VCaP (cell line): Measurements from ENCODE around the gene NDUFAF3.
A peak's percentile ranks its signal among the peaks of the same experiment; 100 is the strongest.

Experiments used
- H3K27ac ChIP-seq: fragments of 450-650 bp; 2 replicates; pipeline ENCODE4 v1.5.1; 2017
- TF ChIP-seq, protein P1 (sequence below): fragments of 450-650 bp; conservative IDR thresholded peaks from 2 replicates; pipeline ENCODE4 v1.5.1; 2017; ENCODE audit warnings: mild to moderate bottlenecking, moderate library complexity

NDUFAF3 gene, protein sequence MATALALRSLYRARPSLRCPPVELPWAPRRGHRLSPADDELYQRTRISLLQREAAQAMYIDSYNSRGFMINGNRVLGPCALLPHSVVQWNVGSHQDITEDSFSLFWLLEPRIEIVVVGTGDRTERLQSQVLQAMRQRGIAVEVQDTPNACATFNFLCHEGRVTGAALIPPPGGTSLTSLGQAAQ

DNA sequence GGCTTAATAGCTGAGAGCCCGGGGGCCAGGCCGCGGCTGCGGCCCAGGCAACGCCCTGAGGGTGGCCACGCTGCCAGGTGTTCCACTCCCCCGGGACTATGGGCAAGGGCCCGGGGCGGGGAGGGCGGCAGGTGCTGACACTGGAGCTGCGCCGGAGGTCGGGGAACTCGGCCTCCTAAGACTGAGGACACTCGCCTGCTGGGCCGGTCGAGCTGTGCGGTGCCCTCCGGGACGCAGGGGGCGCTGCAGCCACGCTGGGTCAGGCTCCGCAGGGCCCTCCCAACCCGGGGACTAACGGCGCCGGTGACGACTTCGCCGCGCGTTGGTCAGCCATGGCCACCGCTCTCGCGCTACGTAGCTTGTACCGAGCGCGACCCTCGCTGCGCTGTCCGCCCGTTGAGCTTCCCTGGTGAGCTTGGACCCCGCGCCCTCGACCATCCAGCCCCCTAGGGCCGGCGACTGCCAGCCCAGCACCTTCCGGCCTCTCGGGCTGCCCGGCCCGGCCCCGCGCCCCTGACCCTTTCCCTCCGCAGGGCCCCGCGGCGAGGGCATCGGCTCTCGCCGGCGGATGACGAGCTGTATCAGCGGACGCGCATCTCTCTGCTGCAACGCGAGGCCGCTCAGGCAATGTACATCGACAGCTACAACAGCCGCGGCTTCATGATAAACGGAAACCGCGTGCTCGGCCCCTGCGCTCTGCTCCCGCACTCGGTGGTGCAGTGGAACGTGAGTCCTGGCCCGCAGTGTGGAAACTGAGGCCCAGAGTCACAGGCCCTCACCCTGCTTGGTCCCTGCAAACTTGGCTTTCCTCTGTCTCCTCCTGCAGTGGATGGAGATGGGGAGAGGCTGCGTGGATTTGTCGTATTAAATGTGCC, at the start of gene NDUFAF3:
NDUFAF3 (plus strand) TSS at position 309 of the 875 bp plus-strand sequence; CDS start at position 333, 24 bp downstream.
- H3K27ac ChIP-seq = peak within 1 kb of the TSS; percentile 99
- TF ChIP-seq, protein P1, sequence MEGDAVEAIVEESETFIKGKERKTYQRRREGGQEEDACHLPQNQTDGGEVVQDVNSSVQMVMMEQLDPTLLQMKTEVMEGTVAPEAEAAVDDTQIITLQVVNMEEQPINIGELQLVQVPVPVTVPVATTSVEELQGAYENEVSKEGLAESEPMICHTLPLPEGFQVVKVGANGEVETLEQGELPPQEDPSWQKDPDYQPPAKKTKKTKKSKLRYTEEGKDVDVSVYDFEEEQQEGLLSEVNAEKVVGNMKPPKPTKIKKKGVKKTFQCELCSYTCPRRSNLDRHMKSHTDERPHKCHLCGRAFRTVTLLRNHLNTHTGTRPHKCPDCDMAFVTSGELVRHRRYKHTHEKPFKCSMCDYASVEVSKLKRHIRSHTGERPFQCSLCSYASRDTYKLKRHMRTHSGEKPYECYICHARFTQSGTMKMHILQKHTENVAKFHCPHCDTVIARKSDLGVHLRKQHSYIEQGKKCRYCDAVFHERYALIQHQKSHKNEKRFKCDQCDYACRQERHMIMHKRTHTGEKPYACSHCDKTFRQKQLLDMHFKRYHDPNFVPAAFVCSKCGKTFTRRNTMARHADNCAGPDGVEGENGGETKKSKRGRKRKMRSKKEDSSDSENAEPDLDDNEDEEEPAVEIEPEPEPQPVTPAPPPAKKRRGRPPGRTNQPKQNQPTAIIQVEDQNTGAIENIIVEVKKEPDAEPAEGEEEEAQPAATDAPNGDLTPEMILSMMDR = peak; percentile 98

DNA sequence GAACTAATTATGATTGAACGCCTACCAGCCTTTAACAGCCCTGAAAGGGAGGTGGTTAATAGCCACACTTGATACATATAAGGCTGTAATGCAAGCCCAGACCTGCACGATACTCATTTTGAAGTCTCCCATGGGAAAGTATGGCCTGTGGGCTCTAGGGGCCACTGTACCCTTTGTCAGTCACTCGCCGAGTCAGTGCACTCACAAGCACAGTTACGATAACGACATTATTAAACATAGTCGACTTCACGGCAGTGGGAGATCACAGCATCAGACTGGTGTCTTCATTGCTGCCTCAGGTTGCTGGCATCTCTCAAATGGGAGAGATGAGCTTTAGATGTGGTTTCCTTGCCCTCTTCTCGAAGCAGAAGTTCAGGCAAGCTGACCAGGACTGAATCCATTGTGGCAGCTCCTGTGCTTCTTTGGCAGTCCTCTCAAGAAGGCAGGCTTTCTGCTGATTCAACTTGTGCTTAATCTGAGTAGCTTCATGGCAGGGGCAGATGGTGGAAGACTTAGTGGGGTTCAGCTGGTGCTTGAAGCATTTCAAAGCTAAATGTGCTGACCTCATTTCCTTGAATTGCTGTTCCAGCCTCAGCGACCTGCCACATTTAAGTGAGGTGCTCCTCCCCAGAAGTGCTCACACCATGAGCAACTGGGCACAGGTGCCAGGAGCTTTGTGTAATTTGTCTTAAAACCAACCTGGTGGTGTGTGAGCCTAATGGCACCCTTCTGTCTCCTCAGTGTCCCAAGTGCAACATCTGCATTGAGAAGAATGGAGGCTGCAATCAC, 47.7 kb upstream of the NDUFAF3 start:
- H3K27ac ChIP-seq = no peak overlapping the region
- TF ChIP-seq, protein P1 = no peak

DNA sequence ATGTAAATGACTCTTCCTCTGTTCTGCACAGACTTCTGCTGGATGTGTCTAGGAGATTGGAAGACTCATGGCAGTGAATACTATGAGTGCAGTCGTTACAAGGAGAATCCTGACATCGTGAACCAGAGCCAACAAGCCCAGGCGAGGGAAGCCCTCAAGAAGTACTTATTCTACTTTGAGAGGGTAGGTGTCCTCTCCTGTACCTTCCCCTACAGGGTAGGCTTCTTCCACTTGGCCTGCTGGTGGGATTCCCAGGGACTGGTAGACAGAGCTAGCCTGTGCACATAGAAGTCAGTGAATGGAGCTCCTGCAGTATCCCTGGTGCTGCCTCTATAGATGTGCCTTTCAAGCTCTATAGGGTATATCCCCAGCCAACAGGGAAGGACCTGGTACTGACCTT, 42.5 kb upstream of the NDUFAF3 start:
- H3K27ac ChIP-seq = no peak overlapping the region
- TF ChIP-seq, protein P1 = no peak

DNA sequence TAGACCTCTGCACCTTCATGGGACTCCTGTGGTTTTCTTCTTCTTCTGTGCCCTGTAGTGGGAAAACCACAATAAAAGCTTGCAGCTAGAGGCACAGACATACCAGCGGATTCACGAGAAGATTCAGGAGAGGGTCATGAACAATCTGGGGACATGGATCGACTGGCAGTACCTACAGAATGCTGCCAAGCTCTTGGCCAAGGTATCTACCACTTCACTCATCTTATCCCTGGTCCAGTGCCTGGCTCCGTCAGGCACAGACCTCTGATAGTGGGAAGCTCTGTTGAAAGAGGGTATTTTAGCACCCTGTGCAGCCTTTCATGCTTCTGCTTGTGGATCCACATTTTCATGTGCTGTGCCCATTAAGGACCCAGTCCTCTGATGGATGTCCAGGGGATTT, 41.6 kb upstream of the NDUFAF3 start:
- H3K27ac ChIP-seq = no peak overlapping the region
- TF ChIP-seq, protein P1 = no peak

DNA sequence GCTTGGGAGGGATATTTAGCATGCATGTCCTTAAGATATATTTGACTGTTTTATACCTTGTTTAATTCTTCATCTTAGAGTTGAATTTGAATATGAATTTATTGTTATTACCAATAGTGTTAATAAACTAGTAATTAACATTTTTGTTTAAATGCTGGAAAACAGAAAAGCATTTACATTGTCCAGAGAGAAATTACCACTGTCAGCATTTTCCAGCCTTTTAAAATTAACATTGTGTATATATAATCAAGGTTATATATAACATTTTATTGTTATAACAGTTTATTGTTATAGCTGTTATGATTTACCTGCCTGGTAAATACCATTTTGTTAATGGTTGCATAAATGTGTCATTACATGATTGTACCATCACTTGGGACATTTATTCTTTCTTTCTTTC, 39.9 kb upstream of the NDUFAF3 start:
- TF ChIP-seq, protein P1 = no peak
- H3K27ac ChIP-seq = no peak overlapping the region

DNA sequence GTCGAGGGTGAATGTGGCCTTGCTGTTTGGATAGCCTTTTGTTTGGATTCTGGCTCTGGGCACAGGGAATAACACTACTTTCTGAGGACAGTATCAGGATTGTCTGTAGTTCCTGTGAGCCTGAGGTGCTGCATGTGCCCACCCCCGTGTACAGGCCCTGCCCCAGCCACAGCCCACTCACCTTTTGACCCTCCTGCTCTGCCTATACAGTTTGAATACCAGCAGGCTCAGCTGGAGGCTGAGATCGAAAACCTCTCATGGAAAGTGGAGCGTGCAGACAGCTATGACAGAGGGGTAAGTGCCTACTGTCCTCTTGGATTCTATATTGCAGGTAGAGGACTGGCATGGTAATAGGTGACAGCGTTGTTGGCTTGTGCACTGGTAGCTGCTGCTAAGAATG, 39.2 kb upstream of the NDUFAF3 start:
- H3K27ac ChIP-seq = no peak overlapping the region
- TF ChIP-seq, protein P1 = no peak

DNA sequence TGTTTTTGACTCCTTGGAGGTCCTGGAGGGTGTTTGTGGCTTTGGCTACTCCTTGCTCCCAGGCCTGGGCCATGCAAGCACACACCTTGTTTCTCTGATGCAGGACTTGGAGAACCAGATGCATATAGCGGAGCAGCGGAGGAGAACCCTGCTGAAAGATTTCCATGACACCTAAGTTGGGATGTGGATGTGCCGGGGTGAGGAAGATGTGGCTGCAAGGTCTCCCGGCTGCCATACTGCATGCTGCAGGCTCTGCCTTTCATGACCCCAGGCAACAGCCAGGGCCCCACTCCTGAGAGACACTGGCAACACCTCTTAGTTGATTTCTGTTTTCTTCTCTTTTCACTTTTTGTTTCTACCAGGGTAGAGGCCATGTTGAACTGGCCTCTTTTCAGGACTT, 38.8 kb upstream of the NDUFAF3 start:
- TF ChIP-seq, protein P1 = no peak
- H3K27ac ChIP-seq = 0 out of 2 replicates have a peak overlapping the region, but pooled peaks have one; percentile 7
